H9 (cell line): ENCODE data around the gene LRP2. TPM values are rescaled to one million over a fixed set of nuclear protein-coding genes. Genes with fewer than 3 reads are reported as not detected.

ENCODE experiments used
- DNase-seq: peaks from one replicate; pipeline ENCODE4 v3.0.0-alpha.2; 2017
- H2AFZ ChIP-seq: one replicate; pipeline ENCODE4 v1.6.1; 2013; ENCODE audit warnings: mild to moderate bottlenecking, low read length, control low read depth, moderate library complexity
- H2AK5ac ChIP-seq: 2 replicates; pipeline ENCODE4 v1.6.1; 2013; ENCODE audit warnings: low read length, control low read depth, mixed read lengths; ENCODE audit not compliant: insufficient read length
- H2BK120ac ChIP-seq: one replicate; pipeline ENCODE4 v1.6.1; 2013; ENCODE audit warnings: low read depth, mild to moderate bottlenecking, low read length, control low read depth, inconsistent platforms; ENCODE audit not compliant: poor library complexity, severe bottlenecking
- H2BK12ac ChIP-seq: 2 replicates; pipeline ENCODE4 v1.6.1; 2013; ENCODE audit warnings: low read length, control low read depth, mixed read lengths, low read depth; ENCODE audit not compliant: insufficient read length
- H2BK15ac ChIP-seq: 2 replicates; pipeline ENCODE4 v1.6.1; 2013; ENCODE audit warnings: low read depth, low read length, control low read depth
- H2BK20ac ChIP-seq: one replicate; pipeline ENCODE4 v1.6.1; 2013; ENCODE audit warnings: low read depth, mild to moderate bottlenecking, low read length, control low read depth, inconsistent platforms; ENCODE audit not compliant: poor library complexity, severe bottlenecking
- H2BK5ac ChIP-seq: 2 replicates; pipeline ENCODE4 v1.6.1; 2013; ENCODE audit warnings: low read length, control low read depth, mixed read lengths; ENCODE audit not compliant: insufficient read length
- H3K14ac ChIP-seq: 2 replicates; pipeline ENCODE4 v1.6.1; 2013; ENCODE audit warnings: low read length, control low read depth; ENCODE audit not compliant: insufficient read depth
- H3K18ac ChIP-seq: 2 replicates; pipeline ENCODE4 v1.6.1; 2013; ENCODE audit warnings: low read depth, mild to moderate bottlenecking, mixed read lengths, low read length, control low read depth; ENCODE audit not compliant: insufficient read length
- H3K23ac ChIP-seq: 2 replicates; pipeline ENCODE4 v1.6.1; 2013; ENCODE audit warnings: low read length, control low read depth, mixed read lengths, low read depth; ENCODE audit not compliant: insufficient read length
- H3K23me2 ChIP-seq: 2 replicates; pipeline ENCODE4 v1.6.1; 2013; ENCODE audit warnings: low read depth, mild to moderate bottlenecking, mixed read lengths, low read length, control low read depth; ENCODE audit not compliant: insufficient read length, poor library complexity, severe bottlenecking
- H3K27ac ChIP-seq: 2 replicates; pipeline ENCODE4 v1.5.1; 2013; ENCODE audit warnings: low read length, control low read depth, mixed read lengths, low read depth; ENCODE audit not compliant: insufficient read length
- H3K27me3 ChIP-seq: 2 replicates; pipeline ENCODE4 v1.6.1; 2013; ENCODE audit warnings: low read length, control low read depth, inconsistent platforms; ENCODE audit not compliant: insufficient read depth
- H3K4ac ChIP-seq: 2 replicates; pipeline ENCODE4 v1.6.1; 2013; ENCODE audit warnings: low read depth, mild to moderate bottlenecking, control low read depth, inconsistent platforms, low read length, moderate library complexity
- H3K4me1 ChIP-seq: 2 replicates; pipeline ENCODE4 v1.6.1; 2013; ENCODE audit warnings: low read length, control low read depth, inconsistent platforms; ENCODE audit not compliant: insufficient read depth
- H3K4me2 ChIP-seq: 2 replicates; pipeline ENCODE4 v1.6.1; 2013; ENCODE audit warnings: low read length, control low read depth, mixed read lengths; ENCODE audit not compliant: insufficient read length, insufficient read depth
- H3K56ac ChIP-seq: 2 replicates; pipeline ENCODE4 v1.6.1; 2013; ENCODE audit warnings: low read depth, mild to moderate bottlenecking, mixed read lengths, low read length, control low read depth; ENCODE audit not compliant: insufficient read length
- H3K79me1 ChIP-seq: 2 replicates; pipeline ENCODE4 v1.6.1; 2013; ENCODE audit warnings: low read depth, mild to moderate bottlenecking, moderate library complexity, low read length, control low read depth, inconsistent platforms; ENCODE audit not compliant: insufficient read depth, poor library complexity, severe bottlenecking
- H3K79me2 ChIP-seq: 2 replicates; pipeline ENCODE4 v1.6.1; 2013; ENCODE audit warnings: low read length, control low read depth, inconsistent platforms; ENCODE audit not compliant: insufficient read depth
- H3K9ac ChIP-seq: 2 replicates; pipeline ENCODE4 v1.6.1; 2013; ENCODE audit warnings: low read length, control low read depth, mixed read lengths; ENCODE audit not compliant: insufficient read length; ENCODE audit errors: extremely low read depth
- H3K9me3 ChIP-seq: one replicate; pipeline ENCODE4 v1.6.1; 2013; ENCODE audit warnings: low read depth, low read length, inconsistent platforms; ENCODE audit not compliant: control insufficient read depth
- H3T11ph ChIP-seq: one replicate; pipeline ENCODE4 v1.6.1; 2013; ENCODE audit warnings: mild to moderate bottlenecking, low read length, control low read depth, inconsistent platforms
- H4K20me1 ChIP-seq: one replicate; pipeline ENCODE4 v1.6.1; 2013; ENCODE audit not compliant: control insufficient read depth, insufficient read length, insufficient read depth
- H4K5ac ChIP-seq: 2 replicates; pipeline ENCODE4 v1.6.1; 2013; ENCODE audit warnings: low read depth, mild to moderate bottlenecking, mixed read lengths, low read length, control low read depth; ENCODE audit not compliant: insufficient read length
- H4K8ac ChIP-seq: replicated peaks from 2 replicates; pipeline ENCODE4 v1.6.1; 2013; ENCODE audit warnings: low read length, control low read depth, mixed read lengths, low read depth; ENCODE audit not compliant: insufficient read length
- H4K91ac ChIP-seq: 2 replicates; pipeline ENCODE4 v1.6.1; 2013; ENCODE audit warnings: low read depth, mild to moderate bottlenecking, moderate library complexity, mixed read lengths, low read length, control low read depth; ENCODE audit not compliant: insufficient read length
- H3K27ac Mint-ChIP-seq, 3 experiments: 2 replicates in 2 of 3; 3 replicates in 1 of 3; pipeline ENCODE4 v1.8.0; 2020 to 2021; ENCODE audit warnings: mixed read lengths in 3 of 3, mild to moderate bottlenecking in 1 of 3, moderate library complexity in 1 of 3
- H3K27me3 Mint-ChIP-seq: 2 replicates; pipeline ENCODE4 v1.8.0; 2021; ENCODE audit warnings: low read depth, mild to moderate bottlenecking, moderate library complexity, mixed read lengths
- H3K36me3 Mint-ChIP-seq, 3 experiments: 2 replicates in 2 of 3; 3 replicates in 1 of 3; pipeline ENCODE4 v1.8.0; 2020 to 2021; ENCODE audit warnings: low read depth in 3 of 3, mixed read lengths in 3 of 3; ENCODE audit not compliant: insufficient read depth in 1 of 3
- H3K4me1 Mint-ChIP-seq, 2 experiments: 2 replicates each; pipeline ENCODE4 v1.8.0; 2020; ENCODE audit warnings: mixed read lengths in 2 of 2
- H3K4me3 Mint-ChIP-seq, 2 experiments: 2 replicates in 1 of 2; 3 replicates in 1 of 2; pipeline ENCODE4 v1.8.0; 2020 to 2021; ENCODE audit warnings: mild to moderate bottlenecking in 2 of 2, mixed read lengths in 2 of 2, moderate library complexity in 1 of 2
- H3K9me3 Mint-ChIP-seq, 2 experiments: 2 replicates in 1 of 2; 3 replicates in 1 of 2; pipeline ENCODE4 v1.8.0; 2020; ENCODE audit warnings: mild to moderate bottlenecking in 2 of 2, mixed read lengths in 2 of 2, moderate library complexity in 1 of 2
- WGBS: extraction: QIAGEN DNeasy Blood & Tissue Kit; methylation state at CpG from one replicate; pipeline ENCODE4 v1.1.7; 2013; ENCODE audit warnings: missing lambda C conversion rate, low lambda C conversion rate, mixed read lengths; ENCODE audit not compliant: insufficient read length; ENCODE audit errors: extremely low coverage; 5-methylcytosine and 5-hydroxymethylcytosine counted together
- total RNA-seq: library from RNA; stranded (reverse); gene quantifications from 2 replicates; pipeline ENCODE4 v1.2.1, GENCODE V29; 2021
- TF ChIP-seq, protein P1 (sequence below): fragments of 200-600 bp; sonication (generic); conservative IDR thresholded peaks from 3 replicates; pipeline ENCODE4 v1.8.0; 2021; ENCODE audit warnings: antibody characterized with exemption, mild to moderate bottlenecking

The LRP2 gene
- total RNA-seq, 1 experiment from 2014 or later = 1.4 TPM

DNA sequence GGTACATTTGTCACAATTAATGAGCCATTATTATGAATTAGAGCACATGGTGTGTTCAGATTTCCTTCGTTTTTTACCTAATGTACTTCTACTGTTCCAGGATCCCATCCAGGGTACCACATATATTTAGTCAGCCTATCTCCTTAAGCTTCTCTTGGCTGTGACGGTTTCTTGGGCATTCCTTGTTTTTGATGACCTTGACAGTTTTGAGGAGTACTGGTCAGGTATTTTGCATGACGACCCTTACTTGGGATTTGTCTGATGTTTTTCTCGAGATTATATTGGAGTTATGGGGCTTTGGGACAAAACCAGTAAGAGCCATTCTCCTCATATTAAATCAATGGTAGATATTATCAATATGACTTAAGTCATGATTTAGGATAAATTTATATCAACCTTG, 10.2 kb upstream of the LRP2 start:
- no peak overlapping the region for H3K14ac ChIP-seq
- H3K79me1 ChIP-seq = no peaks in the 10 kb centered on the region
- H3K27me3 ChIP-seq = no peaks in the 10 kb centered on the region
- H2BK120ac ChIP-seq = no peak overlapping the region
- Mint-ChIP-seq H3K4me3 (no peak overlapping the region), H3K27me3 (peaks cover 12% of the 10 kb centered on the region), H3K27ac (no peak overlapping the region), H3K36me3 (no peaks in the 10 kb centered on the region), H3K4me1 (no peaks in the 10 kb centered on the region), H3K9me3 (peaks cover 2 to 3% of the 10 kb centered on the region in 2 experiments; a peak in 2 of 5 replicates)
- no peak overlapping the region for H4K91ac ChIP-seq
- H3K27ac ChIP-seq = no peak overlapping the region
- no peaks in the 10 kb centered on the region for H4K20me1 ChIP-seq
- no peak overlapping the region for H2BK12ac ChIP-seq
- H4K8ac ChIP-seq = no peak overlapping the region
- H3K9ac ChIP-seq = no peak overlapping the region
- H3K4me1 ChIP-seq = no peaks in the 10 kb centered on the region
- no peak overlapping the region for H3K18ac ChIP-seq
- H3K4ac ChIP-seq = no peak overlapping the region
- no peak overlapping the region for H2BK5ac ChIP-seq
- no peak overlapping the region for H3K56ac ChIP-seq
- H3K4me2 ChIP-seq = no peak overlapping the region
- H3K79me2 ChIP-seq = no peaks in the 10 kb centered on the region
- TF ChIP-seq, protein P1, sequence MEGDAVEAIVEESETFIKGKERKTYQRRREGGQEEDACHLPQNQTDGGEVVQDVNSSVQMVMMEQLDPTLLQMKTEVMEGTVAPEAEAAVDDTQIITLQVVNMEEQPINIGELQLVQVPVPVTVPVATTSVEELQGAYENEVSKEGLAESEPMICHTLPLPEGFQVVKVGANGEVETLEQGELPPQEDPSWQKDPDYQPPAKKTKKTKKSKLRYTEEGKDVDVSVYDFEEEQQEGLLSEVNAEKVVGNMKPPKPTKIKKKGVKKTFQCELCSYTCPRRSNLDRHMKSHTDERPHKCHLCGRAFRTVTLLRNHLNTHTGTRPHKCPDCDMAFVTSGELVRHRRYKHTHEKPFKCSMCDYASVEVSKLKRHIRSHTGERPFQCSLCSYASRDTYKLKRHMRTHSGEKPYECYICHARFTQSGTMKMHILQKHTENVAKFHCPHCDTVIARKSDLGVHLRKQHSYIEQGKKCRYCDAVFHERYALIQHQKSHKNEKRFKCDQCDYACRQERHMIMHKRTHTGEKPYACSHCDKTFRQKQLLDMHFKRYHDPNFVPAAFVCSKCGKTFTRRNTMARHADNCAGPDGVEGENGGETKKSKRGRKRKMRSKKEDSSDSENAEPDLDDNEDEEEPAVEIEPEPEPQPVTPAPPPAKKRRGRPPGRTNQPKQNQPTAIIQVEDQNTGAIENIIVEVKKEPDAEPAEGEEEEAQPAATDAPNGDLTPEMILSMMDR = no peak
- WGBS = no CpG with 5 or more reads among the region's 4 CpGs
- H3K9me3 ChIP-seq = no peaks in the 10 kb centered on the region
- no peak overlapping the region for H3T11ph ChIP-seq
- no peaks in the 10 kb centered on the region for H3K23me2 ChIP-seq
- no peak overlapping the region for H2BK20ac ChIP-seq
- H2AK5ac ChIP-seq = no peak overlapping the region
- peak overlapping the region; percentile 5 for H2AFZ ChIP-seq
- no peak overlapping the region for H3K23ac ChIP-seq
- H2BK15ac ChIP-seq = no peak overlapping the region
- no peak for DNase-seq
- no peak overlapping the region for H4K5ac ChIP-seq
